Retinal pigment epithelial cell (primary cell): ENCODE measurements around the gene PIPOX.

Experiments used
- DNase-seq: peaks from one replicate; pipeline ENCODE4 v3.0.0-alpha.2; 2010; ENCODE audit warnings: low read depth
- H3K4me3 ChIP-seq: 2 replicates; pipeline ENCODE4 v1.5.1; 2011; ENCODE audit warnings: mild to moderate bottlenecking, low read length, control low read depth, moderate library complexity
- TF ChIP-seq, protein P1 (sequence below): conservative IDR thresholded peaks from 2 replicates; pipeline ENCODE4 v1.5.1; 2011; ENCODE audit warnings: low read depth, low read length, control low read depth, inconsistent platforms

Gene PIPOX

DNA sequence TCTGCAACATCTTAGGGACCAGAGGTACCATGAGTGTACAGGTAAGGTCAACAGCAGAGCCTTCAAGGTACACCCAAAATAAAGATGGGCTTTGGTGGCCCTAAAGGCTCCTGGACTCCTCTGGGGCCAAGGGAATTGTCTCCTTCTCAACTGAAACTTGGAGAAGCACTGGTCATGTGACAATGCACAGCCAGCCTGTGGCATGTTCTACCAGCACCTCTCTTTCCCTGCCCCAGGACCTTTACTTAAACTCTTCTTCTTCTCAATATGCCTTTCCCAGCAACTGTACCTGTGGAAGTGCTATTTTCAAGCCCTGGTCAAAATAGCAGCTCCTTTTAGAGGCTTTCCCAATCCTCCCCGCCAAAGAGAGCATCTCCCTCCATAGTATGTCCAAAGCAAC lies 28.4 kb downstream of the PIPOX start:
- TF ChIP-seq, protein P1, sequence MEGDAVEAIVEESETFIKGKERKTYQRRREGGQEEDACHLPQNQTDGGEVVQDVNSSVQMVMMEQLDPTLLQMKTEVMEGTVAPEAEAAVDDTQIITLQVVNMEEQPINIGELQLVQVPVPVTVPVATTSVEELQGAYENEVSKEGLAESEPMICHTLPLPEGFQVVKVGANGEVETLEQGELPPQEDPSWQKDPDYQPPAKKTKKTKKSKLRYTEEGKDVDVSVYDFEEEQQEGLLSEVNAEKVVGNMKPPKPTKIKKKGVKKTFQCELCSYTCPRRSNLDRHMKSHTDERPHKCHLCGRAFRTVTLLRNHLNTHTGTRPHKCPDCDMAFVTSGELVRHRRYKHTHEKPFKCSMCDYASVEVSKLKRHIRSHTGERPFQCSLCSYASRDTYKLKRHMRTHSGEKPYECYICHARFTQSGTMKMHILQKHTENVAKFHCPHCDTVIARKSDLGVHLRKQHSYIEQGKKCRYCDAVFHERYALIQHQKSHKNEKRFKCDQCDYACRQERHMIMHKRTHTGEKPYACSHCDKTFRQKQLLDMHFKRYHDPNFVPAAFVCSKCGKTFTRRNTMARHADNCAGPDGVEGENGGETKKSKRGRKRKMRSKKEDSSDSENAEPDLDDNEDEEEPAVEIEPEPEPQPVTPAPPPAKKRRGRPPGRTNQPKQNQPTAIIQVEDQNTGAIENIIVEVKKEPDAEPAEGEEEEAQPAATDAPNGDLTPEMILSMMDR = no peak
- H3K4me3 ChIP-seq = no peak overlapping the region
- DNase-seq = no peak

DNA sequence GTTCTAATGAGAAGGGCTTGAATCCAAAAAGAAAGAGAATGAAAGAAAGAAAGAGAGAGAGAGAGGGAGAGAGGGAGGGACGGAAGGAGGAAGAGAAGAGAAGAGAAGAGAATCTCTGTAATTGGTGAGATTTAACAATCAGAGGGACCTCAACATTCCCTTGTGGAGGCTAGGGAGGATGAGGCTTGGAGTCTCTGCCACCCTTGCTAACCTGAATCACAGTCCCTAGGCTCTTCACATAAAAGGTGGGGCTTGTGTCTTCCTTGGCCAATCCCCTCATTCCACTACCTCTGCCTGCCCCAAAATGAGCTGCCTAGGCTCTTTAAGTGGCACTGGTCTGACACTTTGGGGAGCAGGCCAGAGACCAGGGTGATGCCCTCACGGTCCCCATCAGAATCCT lies 30.1 kb downstream of the PIPOX start:
- TF ChIP-seq, protein P1 = no peak

DNA sequence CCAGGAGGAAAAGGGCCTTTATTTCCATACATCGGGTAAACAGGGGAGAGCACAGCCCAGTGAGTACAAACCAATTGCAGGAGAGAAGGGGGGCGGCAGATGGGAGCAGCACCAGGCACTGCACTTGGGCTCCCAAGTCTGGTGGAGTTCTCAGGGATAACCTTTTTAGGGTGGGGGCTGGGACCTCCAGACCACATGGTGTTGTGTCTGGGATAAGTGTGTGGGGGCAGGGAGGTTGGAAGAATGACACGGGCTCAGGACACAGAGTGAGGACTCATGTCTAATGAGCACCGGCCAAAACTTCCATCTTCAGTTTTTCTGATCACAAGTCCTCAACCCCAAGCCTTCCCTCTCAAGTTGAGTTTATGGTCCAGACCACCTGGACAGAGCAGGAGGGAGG lies 30.6 kb downstream of the PIPOX start:
- TF ChIP-seq, protein P1 = no peak
- DNase-seq = no peak
- H3K4me3 ChIP-seq = no peak overlapping the region

More for the DNA sequence above, 30.1 kb downstream of the PIPOX start:
- DNase-seq = no peak
- H3K4me3 ChIP-seq = no peak overlapping the region

DNA sequence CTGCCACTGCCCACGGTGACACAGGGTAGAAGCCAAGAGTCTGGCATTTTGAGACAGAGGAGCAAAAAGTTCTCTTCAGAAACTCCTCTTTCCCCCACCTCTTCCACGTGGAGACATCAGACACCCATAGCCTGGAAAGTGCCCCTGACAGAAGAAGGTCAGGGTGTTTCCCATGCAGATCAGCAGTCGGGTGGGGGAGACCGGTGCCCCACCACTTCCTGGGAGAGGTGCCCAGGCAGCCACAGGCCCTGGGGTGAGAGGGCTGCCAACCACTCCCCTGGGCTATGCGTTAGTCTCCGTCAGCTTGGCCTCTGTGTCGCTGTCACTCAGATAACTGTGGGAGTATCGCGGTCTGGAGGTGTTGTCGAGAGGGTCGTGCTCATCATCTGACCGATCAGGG lies 31.5 kb downstream of the PIPOX start:
- TF ChIP-seq, protein P1 = no peak
- no peak for DNase-seq
- H3K4me3 ChIP-seq = no peak overlapping the region

DNA sequence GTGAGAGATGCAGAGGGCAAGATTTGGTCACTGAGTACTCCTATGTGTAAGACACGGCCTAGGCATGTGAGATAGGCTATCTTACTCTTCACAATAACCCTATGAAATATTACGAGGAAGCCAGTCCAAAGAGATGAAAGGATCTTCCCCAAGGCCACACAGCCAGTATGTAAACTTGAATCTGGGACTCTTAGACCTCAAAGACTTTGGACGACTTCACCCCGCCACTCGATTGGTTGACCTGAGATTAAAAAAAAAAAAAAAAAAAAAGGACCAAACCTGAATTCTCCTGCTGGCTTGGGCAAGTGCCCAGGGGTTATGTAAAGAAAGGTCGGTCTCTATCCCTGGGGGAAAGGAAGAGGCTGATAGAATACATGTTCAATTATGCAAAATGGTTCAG lies 33.1 kb downstream of the PIPOX start:
- no peak overlapping the region for H3K4me3 ChIP-seq
- DNase-seq = no peak
- TF ChIP-seq, protein P1 = no peak

DNA sequence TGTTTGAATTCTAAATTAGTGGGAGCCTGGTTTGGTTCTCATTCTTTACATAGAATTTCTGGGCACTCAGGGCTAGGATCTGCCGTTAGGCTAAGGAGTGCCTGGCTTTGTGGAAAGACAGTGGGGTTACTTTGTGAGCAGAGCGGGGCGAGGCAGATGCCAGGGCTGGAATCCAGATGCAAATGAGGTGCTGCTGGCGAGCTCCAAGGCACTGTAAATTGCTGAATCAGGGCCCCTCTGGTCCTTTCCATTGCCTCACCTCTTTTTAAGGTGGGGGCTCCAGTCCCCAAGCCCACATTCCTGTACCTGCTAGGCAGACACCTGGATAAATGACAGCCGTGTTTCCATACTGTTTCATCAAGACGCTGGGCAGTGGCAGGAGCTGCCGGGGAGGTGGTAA lies 33.8 kb downstream of the PIPOX start:
- no peak overlapping the region for H3K4me3 ChIP-seq
- TF ChIP-seq, protein P1 = no peak
- DNase-seq = no peak

DNA sequence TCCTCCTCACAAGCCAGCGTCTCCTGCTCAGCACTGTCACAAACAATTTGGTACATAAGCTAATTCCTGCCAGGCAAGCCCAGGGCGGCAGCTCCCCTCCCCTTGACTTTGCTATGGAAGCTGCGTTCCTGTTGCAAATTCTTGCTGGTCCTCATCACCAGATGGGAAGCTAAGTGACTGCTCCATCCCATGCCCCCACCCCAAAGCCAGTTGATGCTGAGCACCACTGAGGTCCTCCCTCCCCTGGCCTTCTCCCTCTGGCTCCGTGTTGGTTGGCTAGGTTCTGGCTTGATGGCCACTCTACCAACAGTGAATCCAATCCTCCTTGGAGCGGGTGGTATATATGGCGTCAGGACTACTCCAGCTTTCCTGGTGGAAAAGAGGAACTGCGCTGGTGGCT lies 34.4 kb downstream of the PIPOX start:
- TF ChIP-seq, protein P1 = no peak
- no peak for DNase-seq
- no peak overlapping the region for H3K4me3 ChIP-seq
